GM13977 (cell line): ENCODE results near the gene SOCS1.
A peak's percentile ranks its signal among the peaks of the same experiment; 100 is the strongest.

Experiments
- DNase-seq: peaks from one replicate; pipeline ENCODE4 v3.0.0; 2012; ENCODE audit warnings: low spot score
- CTCF ChIP-seq: IDR thresholded peaks from 2 replicates; pipeline ENCODE4 v1.5.1; 2012; ENCODE audit warnings: mild to moderate bottlenecking, control low read depth; ENCODE audit not compliant: insufficient read depth; ENCODE audit errors: extremely low read depth, missing control alignments
- in situ Hi-C: fragments of 300-500 bp; cut with MboI; formaldehyde crosslinking; loops from one replicate; pipeline ENCODE4 v1.12.0; 2022; ENCODE audit warnings: low sequenced_read_pairs, low pct_unique_long_range_greater_than_20kb, mixed read lengths, inconsistent platforms; ENCODE audit not compliant: unreplicated experiment

Gene SOCS1

GRCh38 chr16:11255737-11256660 lies at the start of gene SOCS1:
SOCS1 (minus strand) TSS chr16:11256204; CDS start chr16:11255478, 726 bp downstream.
- peak; percentile 95 for DNase-seq
- in situ Hi-C loops: loop anchor here (10.0 kb wide), 1 partner anchor 291 kb away; no protein-coding TSS in a partner anchor
- TF ChIP-seq CTCF: peak; percentile 91

DNA sequence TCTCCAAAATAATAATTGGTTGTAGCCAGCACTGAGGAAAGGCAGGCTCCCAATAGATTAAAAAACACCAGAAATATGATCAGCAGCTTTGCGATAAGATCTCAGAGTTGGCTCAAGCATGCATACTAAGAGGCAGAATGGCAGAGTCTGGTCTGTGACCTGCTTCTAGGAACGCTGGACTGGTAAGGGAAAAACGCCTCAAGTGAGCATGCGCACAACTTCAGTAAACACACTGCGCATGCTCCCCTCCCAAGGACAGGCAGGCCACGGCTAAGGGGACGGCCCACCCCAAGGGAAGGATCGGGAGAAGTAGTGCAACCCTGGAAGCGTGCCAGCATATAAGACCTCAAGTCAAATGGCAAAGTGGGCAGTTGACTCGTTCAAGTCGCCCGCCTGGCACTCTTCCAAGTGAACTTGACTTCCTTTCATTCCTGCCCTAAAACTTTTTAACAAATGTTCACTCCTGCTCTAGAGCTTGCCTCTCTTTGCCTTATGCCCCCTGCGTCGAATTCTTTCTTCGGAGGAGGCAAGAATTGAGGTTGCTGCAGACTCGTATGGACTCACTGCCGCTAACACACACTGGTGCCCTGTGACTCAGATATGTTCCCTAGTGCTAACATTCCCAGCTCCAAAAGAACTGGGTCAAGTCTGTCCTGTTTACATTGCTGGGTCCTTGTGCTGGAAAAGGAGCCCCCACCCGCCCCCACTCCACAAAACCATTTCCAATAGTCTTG lies 47.6 kb upstream of the SOCS1 start:
- no peak for DNase-seq
- no peak for TF ChIP-seq CTCF
- in situ Hi-C loops: no loop called here

DNA sequence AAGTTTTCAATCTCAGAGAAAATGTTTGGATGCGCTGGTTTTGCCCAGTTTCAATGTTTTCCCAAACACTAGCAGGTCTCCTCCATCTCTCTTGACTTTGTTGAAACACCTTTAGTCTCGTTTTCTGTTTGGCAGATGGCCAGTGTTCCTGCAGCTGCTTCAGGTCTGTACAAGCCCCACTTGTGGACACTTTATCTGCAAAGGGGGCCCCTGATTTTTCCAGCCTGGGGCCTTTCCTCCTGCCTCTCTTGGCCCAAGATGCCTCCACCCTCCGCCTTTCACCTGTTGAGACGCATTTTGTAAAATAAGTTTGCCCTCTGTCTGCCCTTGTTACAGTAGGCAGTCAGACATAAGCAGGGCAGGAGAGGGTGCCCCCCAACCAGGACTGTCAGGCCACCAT lies 47.0 kb upstream of the SOCS1 start:
- DNase-seq: no peak
- TF ChIP-seq CTCF: no peak
- in situ Hi-C loops: no loop called here

DNA sequence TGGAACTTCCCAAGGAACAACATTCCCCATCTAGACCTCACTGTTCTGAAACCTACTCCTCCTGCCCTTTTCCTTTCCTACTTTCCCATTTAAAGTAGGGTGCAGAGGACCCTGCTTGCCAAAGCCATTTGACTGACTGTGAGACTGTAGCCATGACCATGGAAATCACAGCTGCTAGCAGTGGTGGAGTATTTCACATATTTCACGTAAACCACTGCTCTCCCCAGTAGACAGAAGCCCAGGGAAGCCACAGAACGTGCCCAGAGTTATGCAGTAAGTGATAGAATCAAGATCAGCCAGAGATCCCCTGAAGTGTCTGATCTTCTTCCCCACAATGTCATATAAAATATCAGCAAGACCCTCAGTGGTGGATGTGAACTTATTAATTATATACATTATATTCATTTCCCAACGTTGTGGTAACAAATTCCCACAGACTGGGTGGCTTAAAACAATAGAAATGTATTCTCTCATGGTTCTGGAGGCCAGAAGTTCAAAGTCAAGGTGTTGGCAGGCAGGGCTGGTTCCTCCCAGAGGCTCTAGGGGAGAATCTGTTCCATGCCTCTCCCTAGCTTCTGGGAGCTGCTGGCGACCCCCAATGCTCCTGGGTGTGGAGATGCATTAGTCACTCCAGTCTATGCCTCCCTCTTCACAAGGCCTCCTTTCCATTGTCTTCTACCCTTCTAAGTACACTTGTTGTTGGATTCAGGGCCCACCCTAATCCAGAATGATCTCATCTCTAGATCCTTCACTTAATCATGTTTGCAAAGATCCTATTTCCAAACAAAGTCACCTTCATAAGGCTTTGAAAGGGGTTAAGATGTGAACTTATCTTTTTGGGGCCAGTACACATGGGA lies 45.9 kb upstream of the SOCS1 start:
- no peak for DNase-seq
- no peak for TF ChIP-seq CTCF
- in situ Hi-C loops: no loop called here

DNA sequence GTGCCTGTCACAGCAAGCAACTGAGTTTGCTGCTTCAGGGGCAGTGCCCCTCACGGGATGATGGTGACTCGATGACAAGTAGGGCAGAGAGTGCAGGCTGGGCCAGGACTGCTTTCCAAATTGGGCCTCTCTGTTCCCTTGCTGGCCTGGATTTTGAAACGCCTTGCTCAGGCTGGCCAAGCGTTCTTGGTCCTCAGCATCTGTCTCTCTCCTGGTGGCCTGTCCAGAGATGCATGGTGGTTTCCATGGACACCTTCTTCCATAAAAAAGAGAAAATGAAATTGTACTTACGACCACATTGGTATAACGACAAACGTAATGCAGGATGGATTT lies 44.5 kb upstream of the SOCS1 start:
- TF ChIP-seq CTCF: no peak
- in situ Hi-C loops: no loop called here
- no peak for DNase-seq
